HG03196 (cell line): ENCODE measurements around the gene MAP3K1.
A peak's percentile ranks its signal among the peaks of the same experiment; 100 is the strongest.

Source experiments
- ATAC-seq: cut with Tn5 transposase; IDR thresholded peaks from one replicate; pipeline ENCODE4 v1.9.1; 2021; ENCODE audit not compliant: unreplicated experiment

MAP3K1 gene

GRCh38 chr5:56900395-56900794, 85.0 kb downstream of the MAP3K1 start:
- ATAC-seq = no peak

DNA sequence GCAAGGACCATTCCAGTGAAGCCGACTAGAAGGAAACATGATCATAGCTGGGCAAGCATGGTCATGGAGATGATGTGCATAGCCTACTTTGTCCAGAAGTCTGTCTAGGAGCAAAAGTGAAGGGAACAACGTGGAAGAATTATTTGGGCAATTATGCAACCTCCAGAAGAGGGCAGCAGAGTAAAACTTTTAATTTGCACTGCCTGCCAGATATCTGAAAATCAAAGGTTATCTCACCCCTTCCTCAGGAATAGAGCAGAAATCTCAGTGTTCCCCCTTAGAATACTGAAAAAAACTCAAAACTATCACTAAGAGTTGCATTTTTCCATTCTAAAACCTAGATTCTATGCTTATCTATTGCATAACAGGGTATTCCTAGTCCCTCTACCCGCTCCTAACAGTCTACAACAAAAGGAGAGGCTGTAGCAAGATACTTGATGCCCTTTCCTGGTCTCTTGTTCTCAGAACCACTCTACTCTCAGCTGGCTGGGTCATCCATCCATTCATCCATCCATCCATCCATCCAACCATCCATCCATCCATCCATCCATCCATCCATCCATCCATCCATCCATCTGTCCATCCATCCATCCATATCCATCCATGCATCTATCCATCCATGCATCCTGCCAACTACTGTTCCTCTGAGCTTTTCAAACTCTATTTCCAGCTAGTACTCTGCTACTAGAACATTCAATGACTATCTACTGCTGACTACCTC, 85.7 kb downstream of the MAP3K1 start:
- ATAC-seq = no peak

DNA sequence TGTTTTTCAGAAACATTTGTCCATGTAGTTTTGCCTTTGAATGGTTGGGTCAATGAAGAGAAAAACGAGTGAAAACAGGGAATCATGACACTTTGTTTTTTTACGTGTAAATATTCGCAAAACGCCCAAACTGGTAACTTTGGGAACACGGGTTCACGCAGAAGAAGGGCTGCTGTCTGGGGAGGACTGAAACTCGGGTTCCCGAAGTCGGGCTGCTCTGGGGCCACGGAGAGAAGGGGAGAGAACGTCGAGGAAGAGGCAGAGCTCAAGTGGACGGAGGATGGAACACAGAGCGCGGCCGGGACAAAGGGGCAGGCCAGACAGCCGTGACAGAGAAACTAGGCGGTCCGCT, 93.6 kb downstream of the MAP3K1 start:
- no peak for ATAC-seq

DNA sequence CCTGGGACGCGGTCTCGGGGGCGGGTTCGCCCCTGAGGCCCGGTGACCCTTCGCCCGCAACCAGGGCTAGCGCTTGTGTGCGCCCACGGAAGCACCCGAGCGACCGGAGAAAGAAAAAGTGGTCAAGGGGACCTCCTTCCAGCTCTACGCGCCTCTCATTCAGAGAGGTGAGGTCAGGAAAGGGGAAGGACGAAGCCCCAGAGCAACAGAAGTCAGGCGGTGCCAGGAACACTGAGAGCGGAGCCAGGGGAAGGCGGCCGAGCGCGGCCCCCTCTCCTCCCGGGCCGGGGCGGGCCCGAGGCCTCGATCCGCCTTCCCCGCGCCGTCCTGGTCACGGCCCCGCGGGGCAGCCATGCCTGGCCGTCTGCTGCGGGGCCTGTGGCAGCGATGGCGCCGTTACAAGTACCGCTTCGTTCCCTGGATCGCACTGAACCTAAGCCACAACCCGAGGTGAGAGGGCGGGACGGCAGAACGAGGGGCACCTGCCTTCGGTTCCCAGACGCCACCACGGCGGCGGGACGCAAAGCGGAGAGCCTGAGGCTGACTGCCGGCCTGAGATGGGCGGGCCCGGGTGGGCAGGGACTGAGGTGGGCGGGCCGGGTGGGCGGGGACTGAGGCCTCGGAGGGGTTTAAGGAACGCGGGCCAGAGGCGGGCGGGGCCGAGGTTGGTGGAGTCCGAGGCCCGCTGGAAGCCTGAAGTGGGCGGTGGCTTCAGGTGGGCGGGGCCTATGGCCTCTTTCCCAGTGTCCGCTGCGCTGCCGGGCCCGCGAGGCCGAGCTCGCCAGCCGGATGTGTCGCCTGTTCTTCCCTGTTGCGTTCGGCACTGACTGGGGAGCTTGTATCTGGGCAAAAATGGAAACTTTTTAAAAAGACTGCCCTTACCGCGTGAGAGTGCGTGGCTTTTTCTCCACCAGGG, 94.2 kb downstream of the MAP3K1 start, which contains the start of gene SETD9:
TSS of gene SETD9 (plus strand) at position 303 of the 916 bp plus-strand sequence. CDS start at position 353, 50 bp downstream.
- peak; percentile 98 for ATAC-seq

GRCh38 chr5:56910210-56910965, 95.0 kb downstream of the MAP3K1 start:
- ATAC-seq = peak; percentile 19

- no peak for ATAC-seq
Observed at GRCh38 chr5:56913766-56914165, 98.4 kb downstream of the MAP3K1 start.

GRCh38 chr5:56914678-56915077, 99.3 kb downstream of the MAP3K1 start:
- ATAC-seq = no peak

- no peak for ATAC-seq
Observed at GRCh38 chr5:56917534-56917933, 102.2 kb downstream of the MAP3K1 start.

GRCh38 chr5:56918054-56918453, 102.7 kb downstream of the MAP3K1 start:
- ATAC-seq = no peak

- no peak for ATAC-seq
Observed at GRCh38 chr5:56919942-56920662, 104.8 kb downstream of the MAP3K1 start.

DNA sequence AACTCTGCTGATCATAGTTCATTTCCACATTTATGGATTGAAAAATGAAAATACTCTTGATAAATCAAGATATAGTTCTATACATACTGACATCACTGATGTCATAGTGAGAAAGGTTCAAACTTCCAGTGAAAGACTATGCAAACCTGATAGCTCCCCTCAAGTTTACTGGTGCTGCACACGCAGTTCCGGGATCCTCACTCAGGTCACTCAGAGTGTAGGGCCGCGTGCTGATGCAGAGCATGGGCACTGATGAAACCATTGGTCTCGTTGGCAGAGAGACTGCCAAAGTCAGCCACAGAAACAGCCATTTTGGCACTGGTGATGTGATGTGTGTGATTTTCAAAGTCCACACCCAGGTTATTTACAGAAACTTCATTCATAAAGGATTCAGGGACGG, 107.6 kb downstream of the MAP3K1 start:
- ATAC-seq = no peak

- ATAC-seq = no peak
Observed at GRCh38 chr5:56934325-56934724, 119.0 kb downstream of the MAP3K1 start.

- no peak for ATAC-seq
Observed at GRCh38 chr5:56938858-56939257, 123.5 kb downstream of the MAP3K1 start.

GRCh38 chr5:56941981-56942380, 126.6 kb downstream of the MAP3K1 start:
- ATAC-seq = no peak
